H1 (cell line): Measurements from ENCODE around the gene PARK7. TPM values are rescaled to one million over a fixed set of nuclear protein-coding genes. Genes with fewer than 3 reads are reported as not detected.

Experiments
- CTCF ChIA-PET: fragments of 300-600 bp; sonication (Branson Sonifier 250); formaldehyde crosslinking; loops from one replicate; lab custom pipeline; 2021; ENCODE audit not compliant: partially characterized antibody; lab: Charles Lee
- POLR2A ChIA-PET: fragments of 300-600 bp; sonication (Branson Sonifier 250); formaldehyde crosslinking; loops from one replicate; lab custom pipeline; 2021; ENCODE audit warnings: inconsistent platforms; ENCODE audit not compliant: partially characterized antibody; lab: Charles Lee
- DNase-seq, 2 experiments: peaks; one replicate each; pipeline versions ENCODE4 v3.0.0 to v3.0.0-alpha.2; 2010 to 2022; ENCODE audit warnings: low spot score in 2 of 2, low read depth in 1 of 2, mixed read lengths in 1 of 2
- FAIRE-seq: peaks from 2 replicates; lab custom pipeline; 2011; peaks lifted over from hg19 to GRCh38; lab: Jason Lieb, UNC
- H2AFZ ChIP-seq: 2 replicates; pipeline ENCODE4 v1.8.1; 2012; ENCODE audit warnings: low read length, inconsistent platforms
- H2AK5ac ChIP-seq: 2 replicates; pipeline ENCODE4 v1.6.1; 2013; ENCODE audit warnings: low read depth, low read length
- H2BK120ac ChIP-seq: replicated peaks from 2 replicates; pipeline ENCODE3; 2013; ENCODE audit warnings: low read depth, low read length, inconsistent platforms
- H2BK12ac ChIP-seq: 2 replicates; pipeline ENCODE4 v1.6.1; 2013; ENCODE audit warnings: low read depth, low read length
- H2BK15ac ChIP-seq: 2 replicates; pipeline ENCODE4 v1.6.1; 2013; ENCODE audit warnings: low read length
- H2BK20ac ChIP-seq: 2 replicates; pipeline ENCODE4 v1.6.1; 2013; ENCODE audit warnings: low read length
- H2BK5ac ChIP-seq: 2 replicates; pipeline ENCODE4 v1.6.1; 2013; ENCODE audit warnings: low read depth, low read length
- H3K14ac ChIP-seq: 2 replicates; pipeline ENCODE4 v1.6.1; 2013; ENCODE audit warnings: inconsistent platforms; ENCODE audit not compliant: insufficient read length
- H3K18ac ChIP-seq: 2 replicates; pipeline ENCODE4 v1.6.1; 2013; ENCODE audit warnings: low read length; ENCODE audit errors: extremely low read depth
- H3K23ac ChIP-seq: 2 replicates; pipeline ENCODE4 v1.6.1; 2013; ENCODE audit warnings: inconsistent platforms; ENCODE audit not compliant: insufficient read length
- H3K23me2 ChIP-seq: 2 replicates; pipeline ENCODE4 v1.6.1; 2013; ENCODE audit warnings: low read depth, low read length
- H3K27ac ChIP-seq: 2 replicates; pipeline ENCODE4 v1.6.1; 2011; ENCODE audit warnings: low read depth, low read length, inconsistent platforms
- H3K27me3 ChIP-seq, 4 experiments: replicated peaks in 1 of 4; 1 replicate in 1 of 4; 2 replicates in 3 of 4; pipeline versions ENCODE4 v1.6.1 to v1.8.1; 2011 to 2013; ENCODE audit warnings: low read length in 3 of 4, mild to moderate bottlenecking in 3 of 4, inconsistent platforms in 2 of 4, mixed read lengths in 2 of 4, moderate library complexity in 1 of 4; ENCODE audit not compliant: control insufficient read depth in 3 of 4, insufficient read depth in 3 of 4; ENCODE audit errors: extremely low read depth in 1 of 4
- H3K36me3 ChIP-seq, 4 experiments: 2 replicates each; pipeline versions ENCODE4 v1.6.1 to v1.8.1; 2011 to 2013; ENCODE audit warnings: mild to moderate bottlenecking in 4 of 4, low read length in 3 of 4, moderate library complexity in 2 of 4, control low read depth in 1 of 4, inconsistent platforms in 1 of 4; ENCODE audit not compliant: insufficient read depth in 4 of 4, control insufficient read depth in 2 of 4
- H3K4ac ChIP-seq: replicated peaks from 2 replicates; pipeline ENCODE3; 2013; ENCODE audit warnings: low read length, low read depth, mixed read lengths, inconsistent platforms; ENCODE audit not compliant: insufficient read length
- H3K4me1 ChIP-seq, 4 experiments: replicated peaks in 1 of 4; 1 replicate in 1 of 4; 2 replicates in 3 of 4; pipeline versions ENCODE4 v1.6.1 to v1.8.1; 2011 to 2013; ENCODE audit warnings: low read length in 3 of 4, inconsistent platforms in 2 of 4, mixed read lengths in 1 of 4; ENCODE audit not compliant: insufficient read depth in 4 of 4, control insufficient read depth in 3 of 4
- H3K4me2 ChIP-seq, 2 experiments: 2 replicates each; pipeline versions ENCODE4 v1.6.1 to v1.8.1; 2011 to 2013; ENCODE audit warnings: low read depth in 2 of 2, low read length in 2 of 2, control low read depth in 1 of 2, inconsistent platforms in 1 of 2, mild to moderate bottlenecking in 1 of 2; ENCODE audit not compliant: insufficient read depth in 1 of 2
- H3K4me3 ChIP-seq, 4 experiments: fragments of 200-600, 300-600 bp in 1 of 4; sonication (generic), shearing (Covaris generic), sonication (Bioruptor Twin) in 1 of 4; 2 replicates each; pipeline versions ENCODE4 v1.5.1 to v1.8.1; 2011 to 2016; ENCODE audit warnings: low read length in 4 of 4, low read depth in 3 of 4, control low read depth in 2 of 4, inconsistent platforms in 2 of 4, mild to moderate bottlenecking in 2 of 4, mixed read lengths in 1 of 4, moderate library complexity in 1 of 4; ENCODE audit not compliant: insufficient read depth in 2 of 4; ENCODE audit errors: extremely low read depth in 1 of 4
- H3K56ac ChIP-seq: replicated peaks from 2 replicates; pipeline ENCODE3; 2013; ENCODE audit warnings: low read depth, mild to moderate bottlenecking, mixed read lengths, low read length, inconsistent platforms; ENCODE audit not compliant: insufficient read length
- H3K79me1 ChIP-seq: 2 replicates; pipeline ENCODE4 v1.6.1; 2013; ENCODE audit warnings: low read depth, low read length, control low read depth
- H3K79me2 ChIP-seq, 2 experiments: 2 replicates each; pipeline versions ENCODE4 v1.6.1 to v1.8.1; 2012 to 2013; ENCODE audit warnings: low read length in 2 of 2, mild to moderate bottlenecking in 2 of 2, inconsistent platforms in 1 of 2; ENCODE audit not compliant: insufficient read depth in 2 of 2, control insufficient read depth in 1 of 2
- H3K9ac ChIP-seq, 4 experiments: replicated peaks in 1 of 4; 1 replicate in 1 of 4; 2 replicates in 3 of 4; pipeline versions ENCODE4 v1.6.1 to v1.8.1; 2011 to 2013; ENCODE audit warnings: low read depth in 3 of 4, low read length in 3 of 4, control low read depth in 2 of 4, mild to moderate bottlenecking in 2 of 4, moderate library complexity in 2 of 4, inconsistent platforms in 1 of 4; ENCODE audit errors: extremely low read depth in 1 of 4
- H3K9me3 ChIP-seq, 2 experiments: 2 replicates each; pipeline versions ENCODE4 v1.6.1 to v1.8.1; 2012 to 2013; ENCODE audit warnings: mild to moderate bottlenecking in 2 of 2, moderate library complexity in 2 of 2, control low read depth in 1 of 2, inconsistent platforms in 1 of 2, low read depth in 1 of 2, low read length in 1 of 2, mixed read lengths in 1 of 2; ENCODE audit not compliant: insufficient read depth in 2 of 2
- H4K20me1 ChIP-seq, 2 experiments: replicated peaks in 1 of 2; 2 replicates each; pipeline versions ENCODE3 to v1.8.1; 2011 to 2013; ENCODE audit warnings: inconsistent platforms in 2 of 2, low read length in 2 of 2, mild to moderate bottlenecking in 1 of 2; ENCODE audit not compliant: insufficient read depth in 2 of 2, control insufficient read depth in 1 of 2
- H4K5ac ChIP-seq: 2 replicates; pipeline ENCODE4 v1.6.1; 2013; ENCODE audit warnings: low read length, low read depth, mixed read lengths, inconsistent platforms; ENCODE audit not compliant: insufficient read length
- H4K8ac ChIP-seq: 2 replicates; pipeline ENCODE4 v1.8.0; 2013; ENCODE audit warnings: mild to moderate bottlenecking, moderate library complexity, low read length, inconsistent platforms; ENCODE audit not compliant: insufficient read depth; ENCODE audit errors: extremely low read depth
- H4K91ac ChIP-seq: replicated peaks from 2 replicates; pipeline ENCODE3; 2013; ENCODE audit warnings: low read length, mixed read lengths, inconsistent platforms; ENCODE audit not compliant: insufficient read length
- CBX5 ChIP-seq: fragments of 300-800, 300-1000 bp; sonication (generic); IDR thresholded peaks from 2 replicates; pipeline ENCODE4 v1.7.1; 2016; ENCODE audit warnings: antibody characterized with exemption, low read length, low read depth
- GABPA ChIP-seq: IDR thresholded peaks from 2 replicates; pipeline ENCODE4 v1.6.1; 2011; ENCODE audit warnings: mild to moderate bottlenecking, low read length, moderate library complexity, borderline replicate concordance; ENCODE audit not compliant: insufficient read depth
- NANOG ChIP-seq: IDR thresholded peaks from 2 replicates; pipeline ENCODE4 v1.6.1; 2011; ENCODE audit warnings: low read length, low read depth, mild to moderate bottlenecking, inconsistent platforms; ENCODE audit not compliant: insufficient read depth, poor library complexity, severe bottlenecking
- WGBS, 2 experiments: shearing (Covaris generic) in 1 of 2; methylation state at CpG; one replicate each; pipeline versions ENCODE4 v1.1.6 to v1.1.7; 2013 to 2015; ENCODE audit warnings: low lambda C conversion rate in 2 of 2, mixed read lengths in 2 of 2, inconsistent platforms in 1 of 2, low coverage in 1 of 2, missing lambda C conversion rate in 1 of 2; ENCODE audit not compliant: insufficient replicate concordance in 2 of 2, insufficient coverage in 1 of 2, insufficient read length in 1 of 2; ENCODE audit errors: extremely low coverage in 1 of 2, missing lambda C conversion rate in 1 of 2; 5-methylcytosine and 5-hydroxymethylcytosine counted together
- polyA plus RNA-seq, 7 experiments: library from polyadenylated mRNA; depleted of rRNA in 3 of 7; stranded (reverse) in 5 of 7; unstranded in 2 of 7; fragments of >200 nt in 5 of 7; fragments of 200-250 nt in 2 of 7; gene quantifications; 1 replicate in 5 of 7; 2 replicates in 1 of 7; 4 replicates in 1 of 7; pipeline versions ENCODE4 v1.2.1 to v1.2.3, GENCODE V29; 2011 to 2013; ENCODE audit warnings: missing spikeins in 2 of 7, mixed read lengths in 2 of 7
- total RNA-seq: library from RNA; stranded (reverse); fragmentation: NEBNext Ultra II Directional; extraction: Animal tissue kit (Norgen Biotek cat#: 25700); gene quantifications from 2 replicates; pipeline ENCODE4 v1.2.1, GENCODE V29; 2021

Gene PARK7
- total and polyA plus RNA-seq, 2 of the 8 experiments (the other 6 are each of a cell fraction or from before 2014, with no cell fraction given), result 206 to 383 TPM

- Histone ChIP-seq H3K23ac (no peak overlapping the region), H2AFZ (no peak overlapping the region), H2BK20ac (no peak overlapping the region), H3K9ac (no peak overlapping the region), H4K91ac (no peak overlapping the region), H3K4me3 (no peak overlapping the region), H3K14ac (no peak overlapping the region), H2BK12ac (no peak overlapping the region), H2BK5ac (no peak overlapping the region), H4K20me1 (no peaks in the 10 kb centered on the region), H3K9me3 (peaks cover 0 to 3% of the 10 kb centered on the region in 2 experiments; a peak in 1 of 4 replicates), H3K27me3 (no peaks in the 10 kb centered on the region), H3K36me3 (no peaks in the 10 kb centered on the region), H2BK15ac (no peak overlapping the region), H3K18ac (no peak overlapping the region), H3K4me2 (peak overlapping the region in 1 of 2 experiments; percentile 6; a peak in 1 of 4 replicates), H3K56ac (no peak overlapping the region), H2BK120ac (no peak overlapping the region), H3K4me1 (no peaks in the 10 kb centered on the region), H3K27ac (no peak overlapping the region), H3K79me1 (no peaks in the 10 kb centered on the region), H4K5ac (no peak overlapping the region), H3K23me2 (no peaks in the 10 kb centered on the region), H3K79me2 (no peaks in the 10 kb centered on the region), H3K4ac (no peak overlapping the region), H2AK5ac (no peak overlapping the region), H4K8ac (no peak overlapping the region)
- ChIA-PET CTCF (interaction anchor here (0.7 kb wide), 1 partner anchor 12 kb away, joined by 3 read pairs; no protein-coding TSS in a partner anchor), POLR2A (interaction anchor here (0.6 kb wide), 1 partner anchor 11 kb away, joined by 4 read pairs; no protein-coding TSS in a partner anchor)
- TF ChIP-seq CBX5 (no peak), NANOG (no peak), GABPA (no peak)
- 89 to 100% methylated on average over 1 to 7 of the region's 7 CpGs for WGBS, 2 experiments
- DNase-seq, result no peak
- FAIRE-seq, result no peak
Measured at GRCh38 chr1:7954683-7955082, 6.8 kb upstream of the PARK7 start.
